ENCODE results near the gene SEPTIN12.
"Not testable (repeated sequence)": the region's sequence is repeated elsewhere in the genome, so short reads cannot be mapped to it uniquely, and the experiment has no call there.

Gene SEPTIN12

GRCh38 chr16:4790871-4791270, 2.7 kb upstream of the SEPTIN12 start:
- DNase-seq (ENCODE audit: low read depth) = no peak
- H3K4me3 ChIP-seq (ENCODE audit: low read length) = no peak overlapping the region
- TF ChIP-seq CTCF (conservative IDR thresholded peaks at IDR 0.05; ENCODE audit: low read depth, low read length) = no peak

GRCh38 chr16:4790261-4790660, 2.1 kb upstream of the SEPTIN12 start:
- H3K4me3 ChIP-seq (ENCODE audit: low read length) = no peak overlapping the region
- no peak for TF ChIP-seq CTCF (conservative IDR thresholded peaks at IDR 0.05; ENCODE audit: low read depth, low read length)
- no peak for DNase-seq (ENCODE audit: low read depth)

GRCh38 chr16:4788910-4789309, 765 bp upstream of the SEPTIN12 start:
- no peak for TF ChIP-seq CTCF (conservative IDR thresholded peaks at IDR 0.05; ENCODE audit: low read depth, low read length)
- H3K4me3 ChIP-seq (ENCODE audit: low read length) = no peak overlapping the region
- no peak for DNase-seq (ENCODE audit: low read depth)

GRCh38 chr16:4788489-4788889, 344 bp upstream of the SEPTIN12 start:
- H3K4me3 ChIP-seq (ENCODE audit: low read length) = no peak overlapping the region
- no peak for DNase-seq (ENCODE audit: low read depth)
- TF ChIP-seq CTCF (conservative IDR thresholded peaks at IDR 0.05; ENCODE audit: low read depth, low read length) = no peak

GRCh38 chr16:4787068-4787467, 1.1 kb downstream of the SEPTIN12 start:
- no peak overlapping the region for H3K4me3 ChIP-seq (ENCODE audit: low read length)
- DNase-seq (ENCODE audit: low read depth) = no peak
- no peak for TF ChIP-seq CTCF (conservative IDR thresholded peaks at IDR 0.05; ENCODE audit: low read depth, low read length)

- H3K4me3 ChIP-seq (ENCODE audit: low read length) = no peak overlapping the region
- TF ChIP-seq CTCF (conservative IDR thresholded peaks at IDR 0.05; ENCODE audit: low read depth, low read length) = no peak
- DNase-seq (ENCODE audit: low read depth) = no peak
These were observed 2.2 kb downstream of the SEPTIN12 start for GRCh38 chr16:4785758-4786433.

- not testable (repeated sequence) for H3K4me3 ChIP-seq (ENCODE audit: low read length); DNase-seq (ENCODE audit: low read depth)
These were observed 3.6 kb downstream of the SEPTIN12 start for GRCh38 chr16:4784444-4784987.

All from retinal pigment epithelial cell (primary cell).